HCT116 (cell line): ENCODE data around the gene GARIN5B. TPM values are rescaled to one million over a fixed set of nuclear protein-coding genes. Genes with fewer than 3 reads are reported as not detected.

ENCODE experiments used
- ATAC-seq: fragments of 200-7000 bp; cut with Tn5 transposase; 2 replicates; pipeline ENCODE4 v1.9.1; 2020; ENCODE audit warnings: mild to moderate bottlenecking, moderate library complexity
- BruUV-seq: library from RNA; stranded (reverse); fragments of 400-500 nt; replicated peaks from 2 replicates; lab custom pipeline; 2021; lab: Mats Ljungman, UMichigan
- CTCF ChIA-PET: fragments of 300-600 bp; sonication (Branson Sonifier 250); formaldehyde crosslinking; loops from one replicate; lab custom pipeline; 2021; ENCODE audit warnings: antibody characterized with exemption; lab: Charles Lee
- POLR2A ChIA-PET: fragments of 300-600, 350-600 bp; sonication (Branson Sonifier 250); formaldehyde crosslinking; loops from one replicate; lab custom pipeline; 2021; ENCODE audit warnings: antibody characterized with exemption; lab: Charles Lee
- RAD21 ChIA-PET, 2 experiments: fragments of 300-600 bp; sonication (Branson Sonifier 250); formaldehyde crosslinking; loops; one replicate each; lab custom pipeline; 2023; ENCODE audit warnings: low total read pairs in 2 of 2; ENCODE audit not compliant: uncharacterized antibody in 2 of 2, unreplicated experiment in 2 of 2, low non-redundant PET in 1 of 2; lab: Charles Lee
- DNase-seq: peaks from one replicate; pipeline ENCODE4 v3.0.0-alpha.2; 2010; ENCODE audit warnings: low read depth, low spot score
- H2AFZ ChIP-seq: fragments of 200-600 bp; shearing (Covaris generic), sonication (generic); 2 replicates; pipeline ENCODE4 v1.6.1; 2017; ENCODE audit warnings: low read depth, mixed run types, mixed read lengths, antibody characterized with exemption, low read length; ENCODE audit not compliant: poor library complexity, severe bottlenecking
- H3K27ac ChIP-seq: 2 replicates; pipeline ENCODE4 v1.5.1; 2012; ENCODE audit warnings: low read depth, low read length
- H3K27me3 ChIP-seq: fragments of 200-600 bp; sonication (generic); 2 replicates; pipeline ENCODE4 v1.6.1; 2016; ENCODE audit warnings: mixed run types, low read length, mixed read lengths; ENCODE audit not compliant: insufficient read depth
- H3K36me3 ChIP-seq, 2 experiments: fragments of 200-500 bp in 1 of 2; fragments of 200-600 bp in 1 of 2; sonication (Bioruptor generic) in 1 of 2; sonication (generic) in 1 of 2; 2 replicates each; pipeline versions ENCODE4 v1.5.1 to v1.6.1; 2014 to 2016; ENCODE audit warnings: low read length in 2 of 2, inconsistent platforms in 1 of 2, mixed read lengths in 1 of 2, mixed run types in 1 of 2; ENCODE audit not compliant: insufficient read depth in 2 of 2, control insufficient read depth in 1 of 2
- H3K4me1 ChIP-seq, 2 experiments: fragments of 200-600 bp in 1 of 2; sonication (generic) in 1 of 2; 2 replicates each; pipeline versions ENCODE4 v1.5.1 to v1.6.1; 2012 to 2017; ENCODE audit warnings: low read length in 2 of 2, inconsistent platforms in 1 of 2, mild to moderate bottlenecking in 1 of 2, mixed read lengths in 1 of 2, mixed run types in 1 of 2, moderate library complexity in 1 of 2; ENCODE audit not compliant: insufficient read depth in 2 of 2, control insufficient read depth in 1 of 2
- H3K4me2 ChIP-seq: fragments of 200-600 bp; sonication (generic); 2 replicates; pipeline ENCODE4 v1.6.1; 2017; ENCODE audit warnings: mixed run types, low read length, mixed read lengths
- H3K4me3 ChIP-seq, 2 experiments: fragments of 200-600 bp in 1 of 2; sonication (generic) in 1 of 2; replicated peaks in 1 of 2; 2 replicates each; pipeline ENCODE4 v1.5.1; 2011 to 2016; ENCODE audit warnings: low read length in 2 of 2, control low read depth in 1 of 2, low read depth in 1 of 2, mild to moderate bottlenecking in 1 of 2, mixed read lengths in 1 of 2, mixed run types in 1 of 2
- H3K79me2 ChIP-seq: fragments of 200-600 bp; sonication (generic); 2 replicates; pipeline ENCODE4 v1.6.1; 2017; ENCODE audit warnings: mild to moderate bottlenecking, mixed run types, low read length, moderate library complexity, mixed read lengths; ENCODE audit not compliant: insufficient read depth
- H3K9ac ChIP-seq: fragments of 200-600 bp; sonication (generic); 2 replicates; pipeline ENCODE4 v1.6.1; 2016; ENCODE audit warnings: low read length, mixed read lengths
- H3K9me2 ChIP-seq: fragments of 200-600 bp; sonication (generic), shearing (Covaris generic); 2 replicates; pipeline ENCODE4 v1.6.1; 2017; ENCODE audit warnings: mixed run types, mild to moderate bottlenecking, moderate library complexity; ENCODE audit not compliant: insufficient read depth
- H3K9me3 ChIP-seq, 2 experiments: fragments of 200-500 bp in 1 of 2; fragments of 200-600 bp in 1 of 2; sonication (Bioruptor generic) in 1 of 2; sonication (generic) in 1 of 2; 2 replicates each; pipeline ENCODE4 v1.6.1; 2014 to 2017; ENCODE audit warnings: low read length in 2 of 2, mixed read lengths in 2 of 2, inconsistent platforms in 1 of 2, low read depth in 1 of 2, mild to moderate bottlenecking in 1 of 2, mixed run types in 1 of 2, moderate library complexity in 1 of 2; ENCODE audit not compliant: control insufficient read depth in 1 of 2, insufficient read depth in 1 of 2
- H4K20me1 ChIP-seq: fragments of 200-600 bp; sonication (generic), shearing (Covaris generic); 2 replicates; pipeline ENCODE4 v1.6.1; 2017; ENCODE audit warnings: mixed run types, mild to moderate bottlenecking, moderate library complexity; ENCODE audit not compliant: insufficient read depth
- CEBPB ChIP-seq: IDR thresholded peaks from 2 replicates; pipeline ENCODE4 v1.6.1; 2012; ENCODE audit warnings: low read depth
- CTCF ChIP-seq, 3 experiments: fragments of 200-600 bp in 1 of 3; sonication (generic) in 1 of 3; IDR thresholded peaks in 2 of 3; conservative IDR thresholded peaks in 1 of 3; 2 replicates each; pipeline ENCODE4 v1.5.1; 2012 to 2017; ENCODE audit warnings: low read depth in 2 of 3, low read length in 2 of 3, antibody characterized with exemption in 1 of 3, borderline replicate concordance in 1 of 3, control low read depth in 1 of 3, mild to moderate bottlenecking in 1 of 3, mixed read lengths in 1 of 3, mixed run types in 1 of 3, moderate library complexity in 1 of 3; ENCODE audit not compliant: insufficient read depth in 1 of 3
- ELF1 ChIP-seq: IDR thresholded peaks from 2 replicates; pipeline ENCODE4 v1.6.1; 2012; ENCODE audit warnings: low read depth, borderline replicate concordance
- FOSL1 ChIP-seq: IDR thresholded peaks from 2 replicates; pipeline ENCODE4 v1.6.1; 2012; ENCODE audit warnings: low read depth
- JUND ChIP-seq: IDR thresholded peaks from 2 replicates; pipeline ENCODE4 v1.6.1; 2012
- POLR2AphosphoS5 ChIP-seq: IDR thresholded peaks from 2 replicates; pipeline ENCODE4 v1.6.1; 2011; ENCODE audit warnings: mild to moderate bottlenecking, low read depth, low read length, moderate library complexity
- RAD21 ChIP-seq: IDR thresholded peaks from 2 replicates; pipeline ENCODE4 v1.6.1; 2012; ENCODE audit warnings: low read depth, mild to moderate bottlenecking
- SIN3A ChIP-seq: IDR thresholded peaks from 2 replicates; pipeline ENCODE4 v1.6.1; 2012; ENCODE audit warnings: low read depth
- SRF ChIP-seq: IDR thresholded peaks from 2 replicates; pipeline ENCODE4 v1.6.1; 2012; ENCODE audit warnings: low read depth
- ZBTB33 ChIP-seq: IDR thresholded peaks from 2 replicates; pipeline ENCODE4 v1.6.1; 2011; ENCODE audit warnings: mild to moderate bottlenecking, low read length, moderate library complexity; ENCODE audit not compliant: insufficient replicate concordance; ENCODE audit errors: extremely low read depth
- ZFX ChIP-seq: fragments of 450-650 bp; IDR thresholded peaks from 2 replicates; pipeline ENCODE4 v1.6.1; 2017
- intact Hi-C: fragments of 100-400 bp; cut with micrococcal nuclease; formaldehyde crosslinking; loops from 2 replicates; pipeline ENCODE4 v1.10.0; 2022
- total RNA-seq: library from RNA; stranded (reverse); gene quantifications from one replicate; pipeline ENCODE4 v1.2.1, GENCODE V29; 2021; ENCODE audit not compliant: unreplicated experiment

GARIN5B gene
- total RNA-seq, 1 experiment from 2014 or later, result not detected

- ATAC-seq (no peak), DNase-seq (no peak)
- no peak overlapping the region for H3K9ac ChIP-seq
- H3K27me3 ChIP-seq, result no peaks in the 10 kb centered on the region
- no peaks in the 10 kb centered on the region for H4K20me1 ChIP-seq
- POLR2A ChIA-PET, result interaction anchor here (0.8 kb wide), 1 partner anchor 32 kb away, joined by 3 read pairs; the partner anchor contains the start of gene HSPBP1
- H2AFZ ChIP-seq, result no peak overlapping the region
- no peaks in the 10 kb centered on the region for H3K9me3 ChIP-seq
- no peak overlapping the region for H3K4me3 ChIP-seq
- BruUV-seq, result no TSS peak
- intact Hi-C loops, result no loop called here
- TF ChIP-seq FOSL1 (no peak), SRF (no peak), CEBPB (no peak), SIN3A (no peak), JUND (no peak), ZFX (no peak), POLR2AphosphoS5 (no peak), CTCF (IDR thresholded peaks at IDR 0.05 in 2 of 3, conservative IDR thresholded peaks at IDR 0.05 in 1 of 3; ENCODE audit: borderline replicate concordance in 1 of 3, insufficient read depth in 1 of 3, low read depth in 2 of 3, low read length in 2 of 3) (no peak), ELF1 (no peak), ZBTB33 (no peak), RAD21 (no peak)
- TF ChIP-seq, all 23 proteins: peak for 0
- H3K27ac ChIP-seq, result no peak overlapping the region
- ChIA-PET CTCF (interaction anchor here (1.7 kb wide), 1 partner anchor 10 kb away, joined by 7 read pairs; no protein-coding TSS in a partner anchor), RAD21 (interaction anchor here in 1 of 2 experiments (0.7 kb wide), 1 partner anchor 73 kb away, joined by 11 read pairs; no protein-coding TSS in a partner anchor)
- no peaks in the 10 kb centered on the region for H3K79me2 ChIP-seq
- no peaks in the 10 kb centered on the region for H3K4me1 ChIP-seq
- H3K9me2 ChIP-seq, result no peaks in the 10 kb centered on the region
- peaks cover 2 to 8% of the 10 kb centered on the region in 2 experiments; a peak in 3 of 4 replicates for H3K36me3 ChIP-seq
- H3K4me2 ChIP-seq, result no peak overlapping the region
Measured at GRCh38 chr19:55311797-55312196, 51.3 kb downstream of the GARIN5B start.
